ENCODE results near the gene DDTL. TPM values are rescaled to one million over a fixed set of nuclear protein-coding genes. Genes with fewer than 3 reads are reported as not detected.
A peak's percentile ranks its signal among the peaks of the same experiment; 100 is the strongest.

The DDTL gene
- total RNA-seq, 1 donor: 1.8 TPM

DNA sequence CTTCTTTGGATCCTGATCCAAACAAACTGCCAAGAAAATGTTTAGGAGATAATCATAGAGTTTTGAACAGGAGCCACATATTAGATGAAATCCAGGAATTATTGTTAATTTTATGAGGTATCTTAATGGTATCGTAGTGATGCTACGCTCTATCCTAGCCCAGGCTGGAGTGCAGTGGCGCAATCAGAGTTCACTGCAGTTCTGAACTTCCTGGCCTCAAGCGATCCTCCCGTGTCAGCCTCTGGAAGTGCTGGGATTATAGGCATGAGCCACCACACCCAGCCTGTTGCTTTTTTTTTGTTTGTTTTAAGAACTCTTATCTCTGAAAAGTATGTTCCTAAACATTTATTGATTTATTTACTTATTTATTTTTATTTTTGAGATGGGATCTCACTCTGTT, 36.2 kb downstream of the DDTL start:
- DNase-seq (ENCODE audit: insufficient read length, low spot score, missing footprints): no peak
- Histone ChIP-seq H3K79me2 (ENCODE audit: insufficient read depth, low read length) (no peaks in the 10 kb centered on the region), H3K36me3 (ENCODE audit: insufficient read depth, low read length) (no peaks in the 10 kb centered on the region), H3K4me3 (ENCODE audit: insufficient read depth, low read length) (no peak overlapping the region), H3K4me2 (ENCODE audit: insufficient read depth, low read length) (no peak overlapping the region), H4K20me1 (ENCODE audit: insufficient read depth, low read length) (no peaks in the 10 kb centered on the region), H3K4me1 (ENCODE audit: insufficient read depth, low read length) (no peaks in the 10 kb centered on the region), H3K27ac (ENCODE audit: low read depth, low read length) (no peak overlapping the region), H3K9me3 (ENCODE audit: low read depth, low read length) (no peaks in the 10 kb centered on the region), H3K27me3 (ENCODE audit: insufficient read depth, low read length) (no peaks in the 10 kb centered on the region), H2AFZ (ENCODE audit: low read length) (no peak overlapping the region)
- TF ChIP-seq, protein P1, sequence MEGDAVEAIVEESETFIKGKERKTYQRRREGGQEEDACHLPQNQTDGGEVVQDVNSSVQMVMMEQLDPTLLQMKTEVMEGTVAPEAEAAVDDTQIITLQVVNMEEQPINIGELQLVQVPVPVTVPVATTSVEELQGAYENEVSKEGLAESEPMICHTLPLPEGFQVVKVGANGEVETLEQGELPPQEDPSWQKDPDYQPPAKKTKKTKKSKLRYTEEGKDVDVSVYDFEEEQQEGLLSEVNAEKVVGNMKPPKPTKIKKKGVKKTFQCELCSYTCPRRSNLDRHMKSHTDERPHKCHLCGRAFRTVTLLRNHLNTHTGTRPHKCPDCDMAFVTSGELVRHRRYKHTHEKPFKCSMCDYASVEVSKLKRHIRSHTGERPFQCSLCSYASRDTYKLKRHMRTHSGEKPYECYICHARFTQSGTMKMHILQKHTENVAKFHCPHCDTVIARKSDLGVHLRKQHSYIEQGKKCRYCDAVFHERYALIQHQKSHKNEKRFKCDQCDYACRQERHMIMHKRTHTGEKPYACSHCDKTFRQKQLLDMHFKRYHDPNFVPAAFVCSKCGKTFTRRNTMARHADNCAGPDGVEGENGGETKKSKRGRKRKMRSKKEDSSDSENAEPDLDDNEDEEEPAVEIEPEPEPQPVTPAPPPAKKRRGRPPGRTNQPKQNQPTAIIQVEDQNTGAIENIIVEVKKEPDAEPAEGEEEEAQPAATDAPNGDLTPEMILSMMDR (IDR thresholded peaks at IDR 0.05; ENCODE audit: extremely low read depth, low read depth, low read length): no peak

DNA sequence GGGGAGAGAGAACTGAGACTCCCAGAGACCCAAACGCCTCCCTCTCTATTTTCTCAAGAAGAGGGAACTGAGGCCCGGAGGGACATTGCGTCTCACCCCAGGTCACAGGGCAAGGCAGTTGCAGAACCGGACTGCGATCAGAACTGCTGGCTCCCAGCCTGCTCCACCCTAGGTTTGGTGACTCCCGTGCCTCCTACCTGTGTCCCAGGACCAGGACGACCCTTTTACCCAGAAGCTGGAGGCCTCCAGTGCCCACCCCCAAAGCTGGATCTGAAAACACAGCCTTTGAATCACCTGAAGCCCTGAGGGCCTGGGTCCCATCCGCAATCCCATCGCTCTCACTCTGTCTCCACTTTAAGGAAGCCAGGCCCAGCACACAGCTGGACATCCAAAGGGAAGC, 37.2 kb downstream of the DDTL start:
- H3K79me2 ChIP-seq (ENCODE audit: insufficient read depth, low read length): no peaks in the 10 kb centered on the region
- no peak overlapping the region for H3K4me3 ChIP-seq (ENCODE audit: insufficient read depth, low read length)
- TF ChIP-seq, protein P1 (IDR thresholded peaks at IDR 0.05; ENCODE audit: extremely low read depth, low read depth, low read length): no peak
- DNase-seq (ENCODE audit: insufficient read length, low spot score, missing footprints): no peak
- no peaks in the 10 kb centered on the region for H3K36me3 ChIP-seq (ENCODE audit: insufficient read depth, low read length)
- H3K27me3 ChIP-seq (ENCODE audit: insufficient read depth, low read length): no peaks in the 10 kb centered on the region
- no peak overlapping the region for H3K4me2 ChIP-seq (ENCODE audit: insufficient read depth, low read length)
- no peaks in the 10 kb centered on the region for H3K4me1 ChIP-seq (ENCODE audit: insufficient read depth, low read length)
- no peak overlapping the region for H2AFZ ChIP-seq (ENCODE audit: low read length)
- no peaks in the 10 kb centered on the region for H3K9me3 ChIP-seq (ENCODE audit: low read depth, low read length)
- no peak overlapping the region for H3K27ac ChIP-seq (ENCODE audit: low read depth, low read length)
- H4K20me1 ChIP-seq (ENCODE audit: insufficient read depth, low read length): no peaks in the 10 kb centered on the region

DNA sequence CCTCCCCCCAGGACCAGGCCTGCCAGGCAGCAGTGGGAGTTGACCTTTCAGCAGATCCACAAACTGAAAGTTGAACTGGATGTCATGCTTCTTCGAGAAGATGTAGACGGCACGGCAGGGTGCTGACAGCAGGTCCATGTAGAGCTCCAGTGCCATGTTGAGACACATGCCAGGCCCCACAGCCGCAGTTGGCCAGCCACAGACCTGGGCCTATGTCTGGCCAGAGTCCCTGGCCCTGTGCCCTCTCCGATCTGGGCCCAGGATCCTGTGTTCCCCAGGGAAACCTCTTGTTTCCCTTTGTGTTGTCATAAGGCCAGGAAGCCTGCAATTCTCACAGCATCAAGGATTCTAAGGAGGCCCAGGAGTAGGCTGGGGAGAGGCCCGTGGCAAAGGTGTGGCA, 38.5 kb downstream of the DDTL start, which contains the start of gene GSTT4:
GSTT4 (minus strand) TSS at position 253 of the 400 bp plus-strand sequence; CDS start at position 156, 97 bp downstream.
- peak within 1 kb of the TSS; percentile 36 for H3K4me2 ChIP-seq (ENCODE audit: insufficient read depth, low read length)
- no peak within 1 kb of the TSS for H3K27ac ChIP-seq (ENCODE audit: low read depth, low read length)
- H2AFZ ChIP-seq (ENCODE audit: low read length): peak within 1 kb of the TSS; percentile 82

GRCh38 chr22:24006207-24006913, 39.7 kb downstream of the DDTL start:
- Histone ChIP-seq H3K27ac (ENCODE audit: low read depth, low read length) (no peak overlapping the region), H3K79me2 (ENCODE audit: insufficient read depth, low read length) (peaks cover 2% of the 10 kb centered on the region), H3K9me3 (ENCODE audit: low read depth, low read length) (no peaks in the 10 kb centered on the region), H3K36me3 (ENCODE audit: insufficient read depth, low read length) (no peaks in the 10 kb centered on the region), H2AFZ (ENCODE audit: low read length) (no peak overlapping the region), H3K4me1 (ENCODE audit: insufficient read depth, low read length) (no peaks in the 10 kb centered on the region), H3K27me3 (ENCODE audit: insufficient read depth, low read length) (no peaks in the 10 kb centered on the region), H3K4me3 (ENCODE audit: insufficient read depth, low read length) (no peak overlapping the region), H3K4me2 (ENCODE audit: insufficient read depth, low read length) (no peak overlapping the region), H4K20me1 (ENCODE audit: insufficient read depth, low read length) (no peaks in the 10 kb centered on the region)
- DNase-seq (ENCODE audit: insufficient read length, low spot score, missing footprints): peak; percentile 82
- TF ChIP-seq, protein P1 (IDR thresholded peaks at IDR 0.05; ENCODE audit: extremely low read depth, low read depth, low read length): no peak

More for the DNA sequence above, 38.5 kb downstream of the DDTL start, which contains the start of gene GSTT4:
- H3K4me3 ChIP-seq (ENCODE audit: insufficient read depth, low read length): no peak within 1 kb of the TSS
- no peaks in the 10 kb centered on the region for H3K27me3 ChIP-seq (ENCODE audit: insufficient read depth, low read length)
- no peaks in the 10 kb centered on the region for H3K79me2 ChIP-seq (ENCODE audit: insufficient read depth, low read length)
- TF ChIP-seq, protein P1 (IDR thresholded peaks at IDR 0.05; ENCODE audit: extremely low read depth, low read depth, low read length): no peak
- H3K36me3 ChIP-seq (ENCODE audit: insufficient read depth, low read length): no peaks in the 10 kb centered on the region
- H3K4me1 ChIP-seq (ENCODE audit: insufficient read depth, low read length): no peaks in the 10 kb centered on the region
- no peaks in the 10 kb centered on the region for H4K20me1 ChIP-seq (ENCODE audit: insufficient read depth, low read length)
- DNase-seq (ENCODE audit: insufficient read length, low spot score, missing footprints): peak; percentile 90
- no peaks in the 10 kb centered on the region for H3K9me3 ChIP-seq (ENCODE audit: low read depth, low read length)

Measured in osteoblast (primary cell).